GM21737 (cell line): ENCODE data around the gene RCOR3.

Experiments used
- ATAC-seq: cut with Tn5 transposase; IDR thresholded peaks from one replicate; pipeline ENCODE4 v1.9.1; 2021; ENCODE audit warnings: mild to moderate bottlenecking, moderate library complexity; ENCODE audit not compliant: unreplicated experiment

Gene RCOR3

DNA sequence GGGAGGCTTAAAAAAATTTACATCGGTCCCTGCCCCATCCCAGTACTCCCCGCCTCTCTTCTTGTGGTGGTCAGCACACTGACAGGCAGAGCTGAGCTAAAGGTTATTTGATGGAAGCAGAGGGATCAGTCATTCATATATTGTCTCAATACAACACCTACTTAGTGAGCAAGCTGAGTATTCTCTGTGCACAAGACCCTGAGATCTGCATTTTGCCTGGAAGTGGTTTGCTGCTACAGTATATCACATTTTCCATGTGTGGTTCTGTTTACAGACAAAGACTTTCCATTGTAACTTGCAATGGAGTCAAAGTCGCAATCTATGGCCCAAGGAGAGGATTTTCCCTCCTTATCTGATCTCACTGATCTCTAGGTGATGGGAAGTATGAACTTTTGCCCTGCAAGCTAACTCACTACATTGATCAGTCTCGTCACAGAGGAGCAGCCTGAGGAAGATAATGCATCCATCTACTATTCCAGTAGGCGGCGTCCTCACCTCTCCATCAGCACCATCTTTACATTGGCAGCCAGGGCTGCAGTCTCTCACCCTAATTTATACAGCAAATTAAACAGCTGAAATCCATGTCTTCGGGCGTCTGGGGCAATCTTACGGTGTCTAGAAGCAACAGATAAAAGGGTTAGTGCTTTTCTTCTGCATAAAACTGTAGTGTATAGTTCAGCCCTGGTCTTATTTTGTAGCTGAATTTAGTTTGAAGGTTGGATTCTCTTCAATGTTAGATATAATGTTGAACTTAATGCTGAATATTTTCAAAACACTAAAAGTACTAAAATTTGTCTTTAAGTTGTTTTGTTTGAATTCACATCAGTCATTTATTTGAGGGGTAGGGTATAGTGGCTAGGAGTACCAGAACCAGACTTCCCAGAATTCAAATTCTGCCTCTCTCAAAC lies 64.2 kb downstream of the RCOR3 start:
- peak; percentile 50 for ATAC-seq

DNA sequence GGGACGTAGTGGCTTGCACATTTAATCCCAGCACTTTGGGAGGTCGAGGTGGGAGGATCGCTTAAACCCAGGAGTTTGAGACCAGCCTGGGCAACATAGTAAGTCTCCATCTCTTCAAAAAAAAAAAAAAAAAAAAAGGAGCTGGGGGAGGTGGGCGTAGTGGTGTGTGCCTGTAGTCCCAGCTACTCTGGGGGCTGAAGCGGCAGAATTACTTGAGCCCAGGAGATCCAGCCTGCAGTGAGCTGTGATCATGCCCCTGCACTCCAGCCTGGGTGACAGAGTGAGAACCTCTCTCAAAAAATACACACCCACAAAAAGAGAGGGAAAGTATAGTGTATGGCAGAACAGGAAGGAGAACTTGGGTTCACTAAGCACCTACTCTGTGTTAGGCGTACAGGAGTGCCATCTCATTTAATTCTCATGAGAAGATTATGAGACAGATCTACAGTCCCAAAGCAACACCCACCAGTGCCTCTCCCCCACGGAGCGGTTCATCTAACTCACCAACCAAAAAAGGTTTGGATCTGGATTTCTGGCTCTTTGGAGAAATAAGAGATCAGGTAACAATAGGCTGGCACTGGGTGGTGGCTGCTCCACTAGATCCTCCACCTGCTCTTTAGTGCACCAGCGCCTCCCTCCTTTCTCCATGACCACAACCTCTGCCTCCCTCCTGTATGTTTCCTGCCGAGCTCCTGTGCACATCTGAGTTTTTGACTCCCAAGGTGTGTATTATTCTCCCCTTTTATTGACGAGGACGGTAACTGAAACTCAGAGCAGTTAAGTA lies 66.0 kb downstream of the RCOR3 start:
- no peak for ATAC-seq

DNA sequence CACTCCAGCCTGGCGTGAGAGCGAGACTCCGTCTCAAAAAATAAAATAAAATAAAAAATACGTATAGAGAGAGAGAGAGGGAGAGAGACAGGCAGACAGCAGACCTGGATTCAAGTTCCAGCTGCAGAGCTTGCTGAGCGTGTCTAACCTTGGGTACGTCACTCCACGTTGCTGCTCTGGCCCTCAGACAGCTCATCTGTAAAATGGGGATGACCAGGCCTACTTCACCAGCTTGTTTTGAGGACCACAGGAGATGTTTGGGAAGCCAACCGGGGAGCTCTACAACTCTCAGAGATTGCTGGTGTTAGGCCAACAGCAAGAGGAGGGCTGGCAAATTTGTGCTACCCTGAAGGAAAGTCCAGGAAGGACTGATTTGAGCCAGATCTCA lies 67.0 kb downstream of the RCOR3 start:
- no peak for ATAC-seq

DNA sequence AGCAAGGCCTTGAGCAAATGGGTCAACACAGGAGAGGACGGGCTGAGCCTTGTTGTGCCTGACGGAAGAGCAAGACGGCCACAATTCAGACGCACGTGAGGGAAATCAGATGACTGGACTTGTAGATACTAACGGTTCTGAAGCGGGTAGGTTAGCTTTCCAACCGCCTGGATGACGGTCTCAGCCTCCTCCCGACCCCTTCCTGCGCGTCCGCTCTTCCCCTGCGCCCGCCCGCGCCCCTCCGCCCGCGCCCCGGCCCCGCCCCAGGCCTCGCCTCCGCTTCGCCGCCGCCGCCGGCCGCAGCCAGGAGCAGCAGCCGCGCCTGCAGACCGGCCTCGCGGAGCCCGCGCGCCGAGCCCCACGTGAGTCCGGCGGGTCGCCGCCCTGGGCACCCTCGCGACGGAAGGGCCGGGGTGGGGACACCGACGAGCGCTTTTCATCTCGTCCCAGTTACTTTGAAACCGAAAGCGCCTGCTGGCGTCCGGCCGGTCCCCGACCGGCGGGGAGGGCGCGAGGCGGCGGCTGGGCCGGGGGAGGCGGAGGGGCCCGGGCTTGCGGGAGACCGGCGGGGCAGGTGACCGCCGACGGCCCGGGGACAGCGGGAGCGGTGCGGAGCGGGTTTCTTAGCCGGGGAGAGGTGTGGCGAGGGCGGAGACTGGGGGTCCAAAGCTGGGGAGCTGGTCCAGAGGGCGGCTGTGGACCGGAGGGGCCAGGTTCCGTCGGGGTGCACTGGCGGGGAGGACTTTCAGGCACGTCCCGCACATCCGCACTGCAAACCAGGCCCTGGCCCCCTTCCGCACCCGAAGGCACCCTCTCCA lies 67.6 kb downstream of the RCOR3 start, which contains the start of gene TRAF5:
Gene TRAF5 (plus strand): TSS at position 306 of the 818 bp plus-strand sequence. CDS start 26,407 bp downstream, outside the sequence.
- peak; percentile 28 for ATAC-seq

DNA sequence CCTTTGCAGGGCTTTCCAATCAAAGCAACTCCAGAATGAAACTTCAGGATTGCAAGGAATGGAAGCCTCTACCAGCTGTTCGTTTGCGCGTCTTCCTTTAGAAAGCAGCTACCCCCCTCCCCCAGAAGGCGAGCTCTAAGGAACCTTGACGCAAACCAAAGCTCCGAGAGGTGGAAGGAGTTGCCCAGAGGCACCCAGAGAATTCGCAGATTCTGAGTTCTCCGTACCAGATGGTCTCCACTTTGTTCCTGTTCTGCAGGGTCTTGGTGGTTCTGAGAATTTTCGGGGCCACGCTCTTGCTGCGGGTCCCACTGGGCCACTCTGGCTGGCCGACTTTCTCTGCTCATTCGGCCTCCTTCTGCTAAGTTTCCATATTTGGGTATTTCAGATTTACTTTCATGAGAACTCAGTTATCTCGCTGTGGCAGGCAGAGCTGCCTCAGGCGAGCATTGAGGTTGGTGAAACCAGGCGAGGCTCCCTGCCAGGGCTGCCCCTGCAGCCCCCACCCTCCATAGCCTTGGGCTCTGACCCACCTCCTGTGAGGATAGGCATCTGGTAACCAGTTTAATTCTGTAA lies 68.3 kb downstream of the RCOR3 start:
- ATAC-seq, result no peak

DNA sequence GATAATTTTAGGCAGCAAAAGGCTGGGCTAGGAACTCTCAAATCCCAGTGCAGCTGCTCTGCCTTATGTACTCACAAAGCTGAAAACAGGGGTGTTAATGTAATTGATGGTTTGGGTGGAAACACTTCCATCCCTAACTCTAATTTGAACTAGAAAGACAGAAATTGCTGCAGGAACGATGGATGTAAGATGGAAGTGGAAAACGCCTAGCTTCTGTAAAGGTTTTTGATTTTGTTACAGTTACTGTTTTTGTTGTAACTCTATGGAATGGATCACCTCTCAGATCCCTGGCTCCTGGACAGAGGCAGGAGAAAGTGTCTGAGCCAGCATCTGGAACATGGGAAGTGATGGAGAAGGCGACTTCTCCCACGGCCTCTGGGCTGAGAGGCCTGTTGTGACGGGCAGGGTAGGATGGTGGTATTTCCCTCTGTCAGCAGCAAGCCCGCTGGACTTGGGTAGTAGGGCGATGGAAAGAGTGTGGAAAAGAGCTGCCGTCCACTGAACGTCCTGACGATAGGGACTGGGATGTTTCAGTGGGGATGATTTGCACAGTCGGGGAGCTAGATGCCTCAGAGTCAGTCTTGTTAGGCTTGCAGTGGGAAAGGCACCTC lies 69.0 kb downstream of the RCOR3 start:
- no peak for ATAC-seq

DNA sequence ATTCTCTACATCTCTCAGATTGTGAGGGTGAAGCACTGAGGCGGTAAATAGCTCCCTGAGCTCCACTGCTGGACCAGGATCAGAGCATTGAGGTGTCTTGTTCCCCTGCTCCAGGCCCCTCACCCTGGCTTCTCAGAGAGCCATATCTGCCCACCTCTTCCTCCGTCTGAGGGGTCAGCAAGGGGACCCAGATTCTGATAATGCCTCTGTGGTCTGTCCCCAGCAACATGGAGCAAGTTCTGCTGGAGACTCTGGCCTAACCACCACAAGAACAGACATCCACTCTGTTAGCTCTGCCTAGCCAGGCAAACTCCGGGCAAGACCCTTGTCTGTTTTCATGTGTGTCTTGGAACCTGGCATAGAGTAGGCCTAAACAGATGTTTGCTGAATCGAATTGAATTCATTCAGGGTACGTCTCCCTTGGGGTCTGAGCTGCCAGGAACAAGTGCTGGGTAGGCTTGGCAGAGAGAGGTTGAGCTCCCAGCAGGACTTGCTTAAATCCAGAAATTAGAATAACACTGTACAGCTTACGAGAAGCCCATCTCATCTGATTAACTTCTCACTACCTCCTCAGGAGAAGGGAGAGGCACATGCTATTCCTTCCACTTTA lies 69.8 kb downstream of the RCOR3 start:
- ATAC-seq, result no peak

DNA sequence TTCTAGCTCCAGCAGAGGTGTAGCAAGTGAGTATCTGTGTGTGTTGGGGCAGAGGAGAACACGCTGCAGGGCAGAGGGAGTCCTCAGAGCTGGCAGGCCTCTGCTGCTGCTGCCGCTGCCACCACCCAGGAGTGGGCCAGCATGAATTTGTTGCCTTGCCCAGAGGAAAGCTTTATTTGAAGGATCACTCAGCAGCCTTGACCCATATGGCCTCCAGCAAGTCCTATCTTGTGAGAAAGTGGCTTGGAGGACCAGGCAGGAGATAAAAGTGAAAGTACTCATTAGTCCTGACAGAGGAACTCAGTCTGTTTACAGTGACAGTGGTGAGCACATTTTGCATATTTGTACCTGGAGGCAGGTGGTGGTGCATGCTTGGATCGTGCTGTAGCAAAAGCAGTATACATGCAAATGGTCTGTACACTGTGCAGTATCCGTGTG lies 70.6 kb downstream of the RCOR3 start:
- peak; percentile 48 for ATAC-seq

DNA sequence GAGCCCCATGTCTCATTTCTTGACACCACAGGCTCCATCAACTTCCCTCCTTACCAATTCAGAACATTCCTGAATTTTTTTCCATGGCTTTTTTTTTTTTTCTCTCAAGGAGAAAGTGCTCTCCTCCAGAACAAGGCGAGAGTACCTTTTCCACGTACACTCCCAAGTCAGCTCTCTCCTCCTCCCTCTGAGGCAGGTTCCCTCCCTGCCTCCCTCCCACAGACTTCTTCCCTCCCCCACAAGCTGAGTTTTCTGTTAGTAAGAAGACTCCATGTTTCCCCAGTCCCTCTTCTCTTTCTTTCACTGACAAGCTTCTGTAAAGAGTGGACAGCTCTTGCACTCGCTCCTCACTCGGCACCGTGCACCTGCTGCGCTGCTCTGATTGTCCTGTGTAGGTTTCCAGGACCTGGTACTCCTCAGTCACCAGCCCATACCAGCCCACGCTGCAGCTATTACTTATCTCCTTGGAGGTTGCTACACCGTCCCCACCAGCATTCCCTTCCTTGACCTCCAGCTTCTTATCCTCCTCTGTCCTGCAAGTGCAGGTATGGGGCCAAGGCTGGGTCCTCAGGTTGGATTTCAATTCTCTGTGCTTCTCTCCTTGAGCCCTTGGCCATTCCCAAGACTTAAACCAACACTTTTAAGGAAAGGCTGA lies 71.2 kb downstream of the RCOR3 start:
- ATAC-seq, result no peak

DNA sequence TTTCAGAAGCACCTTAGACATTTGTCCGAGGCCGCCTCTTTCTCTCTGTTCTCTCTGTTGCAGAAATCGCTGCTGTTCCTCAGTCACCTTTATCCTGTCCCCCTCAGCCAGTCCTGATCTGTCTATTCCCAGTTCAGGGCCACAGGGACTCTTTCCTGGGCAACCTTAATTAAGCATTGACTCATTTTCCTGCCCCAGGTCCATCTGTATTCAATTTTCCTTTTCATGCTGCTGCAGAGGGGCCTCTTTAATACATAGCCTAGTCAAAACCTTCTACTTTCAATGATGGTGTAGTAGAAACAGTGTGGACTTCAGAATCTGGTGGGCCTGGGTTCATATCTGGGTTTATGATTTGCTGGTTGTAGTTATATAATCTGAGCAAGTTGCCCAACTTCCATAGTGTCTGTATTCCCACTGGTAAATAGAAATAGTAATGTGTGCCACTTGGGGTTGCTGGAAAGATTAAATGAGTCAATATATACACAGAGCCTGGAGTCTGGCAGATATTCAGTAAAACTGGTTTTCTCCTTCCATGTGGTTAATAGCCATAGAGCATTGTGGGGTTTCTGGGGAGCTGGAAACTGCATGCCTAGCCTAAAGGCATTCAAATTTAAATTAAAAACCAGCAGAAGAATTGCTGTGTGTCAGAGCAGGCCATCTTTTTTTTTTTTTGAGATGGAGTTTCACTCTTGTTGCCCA lies 72.0 kb downstream of the RCOR3 start:
- ATAC-seq, result no peak

DNA sequence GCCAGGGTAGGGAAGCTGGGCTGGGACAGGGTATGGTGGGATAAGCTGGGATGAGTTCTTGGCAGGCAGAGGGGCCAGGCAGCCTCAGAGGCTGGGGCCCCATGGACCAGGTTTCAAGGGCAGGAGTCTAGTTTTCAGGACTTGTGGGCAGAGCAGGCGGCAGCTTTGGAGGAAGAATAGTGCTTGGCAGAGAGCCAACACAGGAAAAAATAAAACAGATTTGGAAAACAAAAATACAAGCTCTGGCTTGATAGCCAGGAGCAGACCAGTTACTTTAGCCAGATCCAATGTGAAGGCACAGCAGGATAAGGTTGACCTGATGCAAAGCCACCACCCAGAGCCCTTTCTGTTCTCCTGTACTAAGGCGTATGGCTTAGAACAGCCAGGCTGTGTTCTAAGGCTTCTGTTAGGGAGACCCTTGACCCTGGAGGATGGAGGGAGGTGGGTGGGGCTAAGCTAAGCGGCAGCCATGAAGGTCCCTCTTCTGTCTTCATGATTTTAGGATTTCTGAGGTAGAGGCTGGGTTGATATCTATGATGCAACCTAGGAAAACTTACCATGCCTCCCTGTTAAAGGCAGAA lies 73.0 kb downstream of the RCOR3 start:
- ATAC-seq, result no peak

DNA sequence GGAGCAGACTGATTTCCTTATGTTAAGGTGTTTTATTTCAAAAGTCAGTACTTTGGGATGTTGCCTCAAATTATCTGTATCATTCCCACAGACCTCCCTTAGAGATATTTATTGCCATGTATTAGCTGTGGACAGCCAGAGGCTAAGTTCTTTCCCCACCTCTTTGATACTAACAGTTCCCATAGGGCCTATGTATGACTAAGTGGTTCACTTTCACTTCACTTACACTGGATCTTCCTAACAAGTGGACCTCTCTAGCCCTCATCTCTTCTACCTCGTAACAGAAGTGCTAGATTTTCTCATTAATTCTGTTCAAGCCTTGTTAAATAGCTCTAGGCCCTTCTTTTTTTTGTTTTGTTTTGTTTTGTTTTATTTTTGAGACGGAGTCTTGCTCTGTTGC lies 73.7 kb downstream of the RCOR3 start:
- ATAC-seq, result no peak

DNA sequence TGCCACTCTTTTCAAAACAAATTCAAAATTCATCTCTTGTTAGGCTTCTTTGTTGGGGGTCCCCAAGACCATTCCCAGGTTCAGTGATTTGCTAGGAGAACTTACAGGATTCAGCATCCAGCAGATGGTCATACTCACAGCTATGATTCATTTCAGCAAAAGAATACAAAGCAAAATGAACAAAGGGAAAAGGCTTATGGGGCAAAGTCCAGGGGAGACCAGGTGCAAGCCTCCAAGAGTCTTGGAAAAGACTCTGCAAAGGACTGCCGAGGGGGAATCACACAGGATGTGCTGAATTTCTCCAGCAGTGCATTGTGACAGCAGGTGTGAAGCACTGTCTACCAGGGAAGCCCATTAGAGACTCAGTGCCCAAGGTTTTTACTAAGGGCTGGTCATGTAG lies 74.7 kb downstream of the RCOR3 start:
- no peak for ATAC-seq

DNA sequence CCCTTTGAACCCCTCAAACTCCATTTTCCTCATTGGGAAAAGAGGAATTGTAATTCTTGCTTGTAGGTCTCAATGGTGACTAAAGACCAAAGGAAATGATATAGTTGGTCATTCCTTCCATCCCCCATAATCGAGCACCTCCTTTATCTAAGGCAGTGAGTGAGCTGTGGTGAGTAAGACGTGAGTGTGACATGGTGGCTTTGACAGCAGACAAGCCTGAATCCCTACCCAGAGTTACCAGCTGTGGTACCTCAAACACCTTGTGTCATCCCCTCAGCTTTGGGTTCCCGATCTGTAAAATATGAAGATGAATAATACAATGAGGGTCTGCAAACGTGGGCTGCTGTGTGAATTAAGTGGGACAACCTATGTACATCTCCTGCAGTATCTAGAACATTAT lies 75.8 kb downstream of the RCOR3 start:
- ATAC-seq, result no peak

DNA sequence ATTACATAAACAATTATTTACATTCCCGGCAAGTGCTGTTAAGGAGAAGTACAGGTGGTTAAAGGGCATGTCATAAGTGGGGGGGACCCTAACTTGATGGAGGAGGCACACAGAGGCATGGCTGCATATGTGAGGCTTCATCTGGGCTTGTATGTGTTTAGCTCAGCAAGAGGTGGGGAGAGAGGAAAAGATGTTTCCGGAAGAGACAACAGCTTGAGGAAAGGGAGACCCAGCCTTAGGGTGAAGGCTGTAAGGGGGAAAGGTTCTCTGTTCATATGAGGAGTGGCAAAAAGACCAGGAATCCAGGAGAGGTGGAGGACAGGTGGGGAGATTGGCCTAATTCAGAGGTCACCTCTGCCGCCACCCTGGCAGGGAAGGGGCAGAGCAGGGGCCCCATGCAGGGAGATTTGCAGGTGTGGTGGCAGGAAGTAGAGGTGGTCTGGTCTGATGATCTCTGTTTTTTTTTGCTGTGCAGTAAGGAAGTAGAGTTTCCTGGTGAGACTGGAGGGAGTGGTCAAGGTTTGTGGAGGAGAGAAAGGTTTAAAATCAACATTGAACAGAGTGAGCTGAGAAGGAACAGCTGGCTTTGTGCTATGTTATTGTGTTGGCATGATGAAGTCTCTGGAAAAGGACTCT lies 76.5 kb downstream of the RCOR3 start:
- peak; percentile 85 for ATAC-seq

DNA sequence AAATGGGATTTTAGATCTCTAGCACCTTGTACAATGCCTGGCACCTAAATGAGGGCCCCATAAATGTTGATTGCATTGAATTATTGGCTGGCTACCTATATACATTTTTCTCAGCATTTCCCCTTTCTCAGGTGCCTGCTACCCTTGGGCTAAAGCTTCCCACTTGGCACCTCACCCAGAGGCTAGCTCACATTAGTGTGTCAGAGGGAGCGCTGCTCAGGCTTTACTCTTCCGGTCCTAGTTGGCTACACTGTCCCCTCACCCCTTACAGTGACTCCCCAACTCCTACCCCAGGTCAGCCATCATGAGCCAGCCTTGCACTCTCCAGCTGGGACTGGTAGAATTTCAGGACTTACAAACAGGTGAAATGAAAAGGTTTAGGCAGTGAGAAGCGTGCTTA lies 77.0 kb downstream of the RCOR3 start:
- no peak for ATAC-seq

DNA sequence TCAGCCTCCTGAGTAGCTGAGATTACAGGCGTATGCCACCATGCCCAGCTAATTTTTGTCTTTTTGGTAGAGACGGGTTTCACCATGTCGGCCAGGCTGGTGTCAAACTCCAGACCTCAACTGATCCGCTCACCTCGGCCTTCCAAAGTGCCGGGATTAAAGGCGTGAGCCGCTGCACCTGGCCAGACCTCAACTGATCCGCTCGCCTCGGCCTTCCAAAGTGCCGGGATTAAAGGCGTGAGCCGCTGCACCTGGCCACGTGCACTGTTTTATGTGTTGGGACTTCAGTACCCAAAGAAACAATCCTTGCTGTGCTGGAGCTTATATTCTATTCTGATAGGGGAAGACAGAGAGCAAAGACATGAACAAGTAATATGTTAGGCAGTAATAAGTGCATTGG lies 77.6 kb downstream of the RCOR3 start:
- ATAC-seq, result no peak
